GM19328 (cell line): ENCODE measurements around the gene IGFALS.

Experiments
- ATAC-seq: cut with Tn5 transposase; IDR thresholded peaks from one replicate; pipeline ENCODE4 v1.9.1; 2021; ENCODE audit warnings: mild to moderate bottlenecking, moderate library complexity; ENCODE audit not compliant: unreplicated experiment

Gene IGFALS

DNA sequence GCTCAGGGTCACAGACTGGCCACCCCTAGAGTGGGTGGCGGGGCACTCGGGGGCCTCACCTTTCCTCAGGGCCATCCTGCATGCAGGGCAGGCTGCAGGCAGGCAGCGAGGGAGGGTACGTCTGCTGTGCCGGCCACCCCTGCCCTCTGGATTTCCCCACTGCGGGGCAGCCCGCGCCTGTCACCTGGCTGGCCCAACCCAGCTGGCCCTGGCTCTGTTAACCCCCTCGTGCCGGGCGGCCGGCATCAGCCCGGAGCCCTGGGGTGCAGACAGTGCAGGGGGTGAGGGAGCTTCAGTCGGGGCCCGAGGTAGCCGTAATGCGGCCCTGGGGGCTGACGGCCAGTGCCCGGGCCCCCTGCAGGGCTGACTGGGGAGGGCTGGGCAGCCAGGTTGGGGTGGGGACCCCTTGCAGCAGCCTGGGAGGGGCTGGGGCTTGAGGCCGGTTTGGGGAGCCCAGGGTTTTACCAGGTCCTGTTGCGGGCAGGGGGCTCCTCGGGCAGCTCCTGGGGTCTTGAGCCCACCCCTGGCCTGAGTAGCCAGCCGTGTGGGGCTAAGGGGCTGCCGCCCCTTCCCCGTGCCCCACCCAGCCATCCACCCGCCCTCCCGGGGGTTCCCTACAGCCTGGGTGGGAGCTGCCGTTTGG lies at the start of gene IGFALS:
TSS of gene IGFALS (minus strand) at position 128 of the 643 bp plus-strand sequence. CDS start at position 75, 53 bp downstream.
- no peak for ATAC-seq

DNA sequence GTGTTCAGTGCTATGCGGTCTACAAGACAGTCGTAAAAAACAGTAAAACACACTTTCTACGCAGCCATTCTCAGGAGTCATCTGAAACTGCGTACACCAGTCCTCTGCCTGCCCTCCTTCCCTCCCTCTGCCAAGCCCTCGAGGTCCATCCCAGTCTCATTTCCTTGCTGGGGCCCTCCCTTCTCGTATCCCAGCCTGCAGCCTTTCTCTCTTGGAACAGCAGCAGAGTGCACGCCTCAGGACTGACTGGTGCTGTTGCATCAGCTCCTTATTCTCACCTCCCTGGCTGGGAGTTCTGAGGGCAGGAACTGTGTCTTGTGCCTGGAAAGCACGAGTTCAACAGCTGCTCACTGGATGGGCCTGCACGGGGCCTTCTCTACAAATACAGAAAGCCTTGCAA lies 46.0 kb upstream of the IGFALS start:
- no peak for ATAC-seq

GRCh38 chr16:1834096-1834495 lies 40.6 kb upstream of the IGFALS start:
- no peak for ATAC-seq

DNA sequence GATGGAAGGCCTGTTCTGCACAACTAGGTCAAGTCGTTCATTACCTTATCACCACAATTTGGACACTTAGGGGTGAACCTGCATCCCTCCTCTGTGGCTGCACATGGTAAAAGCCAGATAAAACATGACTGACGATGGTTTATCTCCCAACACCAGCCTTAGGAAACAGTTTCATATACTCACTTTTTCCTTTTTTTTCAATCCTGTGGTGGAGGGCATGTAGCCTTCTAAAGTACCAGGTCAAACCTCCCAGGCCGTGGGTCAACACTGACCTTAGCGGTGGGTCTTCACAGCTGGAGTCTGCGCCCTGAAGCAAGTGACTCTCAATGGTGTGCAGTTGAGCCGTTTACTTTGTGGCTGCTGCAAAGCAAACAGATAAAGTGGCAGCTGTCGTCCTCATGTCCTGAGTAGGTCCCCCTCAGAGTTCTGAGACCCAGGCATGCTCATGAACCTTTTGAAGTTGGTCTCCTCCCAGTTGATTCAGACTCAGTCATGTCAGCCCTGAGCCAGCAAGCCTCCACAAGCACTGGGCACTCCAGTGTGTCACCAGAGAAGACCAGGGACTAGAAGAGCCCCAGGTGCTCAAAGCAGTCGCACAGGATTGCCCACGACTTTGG lies 39.4 kb upstream of the IGFALS start:
- no peak for ATAC-seq

- no peak for ATAC-seq
These were observed 37.9 kb upstream of the IGFALS start for GRCh38 chr16:1831186-1832075.

DNA sequence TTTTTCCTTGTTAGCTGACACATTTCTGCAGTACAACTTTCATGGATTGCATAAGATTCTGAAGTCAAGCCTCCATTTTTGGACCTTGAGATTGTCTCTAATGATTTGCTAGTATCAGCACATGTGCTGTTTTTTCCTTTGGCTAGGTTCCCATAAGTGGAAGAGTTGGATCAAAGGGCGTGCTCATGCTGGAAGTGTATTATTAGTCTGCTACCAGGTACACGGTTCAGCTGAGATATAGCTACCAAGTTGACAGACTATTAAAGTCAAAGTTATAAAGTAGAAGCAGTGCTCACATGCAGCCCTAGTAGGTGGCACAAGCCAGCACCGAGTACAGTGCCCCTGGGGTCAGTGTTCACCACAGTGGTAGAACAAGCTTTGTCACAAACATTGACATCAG lies 36.7 kb upstream of the IGFALS start:
- ATAC-seq: no peak

DNA sequence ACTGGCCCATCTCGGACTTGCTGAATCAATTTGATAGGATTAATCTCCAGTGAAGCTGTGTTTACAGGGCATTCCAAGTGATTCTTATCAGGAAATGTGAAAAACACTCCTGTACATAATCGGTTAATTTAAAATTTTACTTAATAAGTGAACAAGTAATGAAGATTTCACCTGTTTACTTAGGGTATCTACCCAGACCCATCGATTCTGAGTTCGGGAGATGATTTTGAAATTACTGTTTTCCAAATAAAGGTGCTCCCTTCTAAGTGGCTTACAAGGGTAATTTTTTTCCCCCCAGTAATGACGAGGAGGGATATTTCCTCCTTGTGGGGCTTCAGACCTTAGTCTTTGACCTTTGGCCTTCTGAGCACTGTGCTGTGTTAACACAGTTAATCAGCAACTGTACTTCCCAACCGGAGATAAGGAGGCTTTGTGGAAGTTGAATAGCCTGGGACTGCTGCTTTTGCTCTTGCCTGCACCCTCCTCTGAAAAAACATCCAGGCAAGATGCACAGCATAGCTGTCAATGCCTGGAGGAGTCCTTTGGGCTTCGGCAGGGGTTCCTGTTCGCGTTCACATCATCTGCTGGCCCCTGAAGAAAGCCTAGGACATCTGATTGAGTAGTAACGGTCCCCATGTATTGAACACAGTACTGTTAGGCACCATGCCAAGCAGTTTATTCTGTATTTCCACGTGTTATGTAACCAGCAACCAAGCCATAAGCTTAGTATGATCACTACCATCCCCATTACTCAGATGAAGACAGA lies 35.3 kb upstream of the IGFALS start:
- no peak for ATAC-seq

- peak; percentile 83 for ATAC-seq
These were observed 33.4 kb upstream of the IGFALS start, which contains the start of the genes FAHD1 and HAGH for GRCh38 chr16:1826691-1827573. Gene FAHD1, plus strand, starts transcription at chr16:1827206. Its CDS starts 33 bp downstream, at chr16:1827239. Gene HAGH, minus strand, starts transcription at chr16:1826825. Its CDS starts 38 bp downstream, at chr16:1826787.

- ATAC-seq: peak; percentile 42
These were observed 32.6 kb upstream of the IGFALS start for GRCh38 chr16:1825864-1826690.

DNA sequence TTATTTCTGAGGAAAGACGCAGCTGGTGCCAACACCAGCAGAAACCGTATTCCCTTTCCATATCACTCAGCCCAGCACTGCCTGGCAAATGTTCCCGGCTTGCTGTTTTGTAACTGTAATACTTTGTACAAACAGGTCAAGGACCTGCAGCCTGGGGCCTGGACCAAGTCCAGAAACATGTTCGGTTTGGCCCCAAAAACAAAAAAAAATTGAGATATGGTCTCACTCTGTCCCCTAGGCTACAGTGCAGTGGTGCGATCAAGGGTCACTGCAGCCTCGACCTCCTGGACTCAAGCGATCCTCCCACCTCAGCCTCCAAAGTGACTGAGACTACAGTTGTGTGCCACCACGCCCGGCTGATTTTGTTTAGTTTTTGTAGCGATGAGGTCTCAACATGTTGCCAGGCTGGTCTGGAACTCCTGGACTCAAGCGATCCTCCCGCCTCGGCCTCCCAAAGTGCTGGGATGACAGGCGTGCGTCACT lies 31.9 kb upstream of the IGFALS start:
- ATAC-seq: no peak

- no peak for ATAC-seq
These were observed 30.3 kb upstream of the IGFALS start for GRCh38 chr16:1823821-1824220.

- ATAC-seq: no peak
These were observed 29.3 kb upstream of the IGFALS start for GRCh38 chr16:1822801-1823200.

DNA sequence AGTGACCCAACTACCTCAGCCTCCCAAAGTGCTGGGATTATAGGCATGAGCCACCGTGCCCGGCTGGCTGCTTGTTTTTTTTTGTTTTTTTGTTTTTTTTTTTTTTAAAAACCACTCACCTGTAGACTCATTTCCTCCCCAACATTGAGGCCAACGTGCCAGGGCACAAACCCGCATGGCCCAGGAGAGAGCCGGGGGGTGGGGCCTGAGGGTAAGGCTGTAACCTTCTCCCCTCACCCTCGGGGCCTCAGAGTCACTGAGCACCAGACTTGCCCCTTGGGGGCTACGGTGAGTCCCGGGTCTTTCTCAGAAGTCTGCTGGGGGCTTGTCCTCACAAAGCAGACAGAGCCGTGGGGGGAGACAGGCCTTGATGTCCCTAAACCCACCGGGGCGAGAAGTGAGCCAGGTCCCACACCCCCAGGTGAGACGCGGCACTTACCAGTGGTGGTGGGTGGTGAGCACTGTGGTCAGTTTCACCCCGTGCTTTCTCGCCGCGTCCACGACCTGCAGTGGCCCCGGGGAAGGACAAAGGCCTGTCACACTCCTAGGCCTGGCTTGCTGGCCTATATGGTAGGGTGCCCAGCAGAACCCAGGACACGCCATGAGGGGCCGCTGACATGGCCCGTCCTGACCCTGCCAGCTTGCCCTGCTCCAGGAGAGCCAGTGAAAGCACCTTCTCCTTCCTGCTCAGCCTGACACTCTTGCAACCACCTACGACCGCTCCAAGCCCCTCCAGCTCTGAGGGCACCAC lies 28.5 kb upstream of the IGFALS start:
- ATAC-seq: no peak

DNA sequence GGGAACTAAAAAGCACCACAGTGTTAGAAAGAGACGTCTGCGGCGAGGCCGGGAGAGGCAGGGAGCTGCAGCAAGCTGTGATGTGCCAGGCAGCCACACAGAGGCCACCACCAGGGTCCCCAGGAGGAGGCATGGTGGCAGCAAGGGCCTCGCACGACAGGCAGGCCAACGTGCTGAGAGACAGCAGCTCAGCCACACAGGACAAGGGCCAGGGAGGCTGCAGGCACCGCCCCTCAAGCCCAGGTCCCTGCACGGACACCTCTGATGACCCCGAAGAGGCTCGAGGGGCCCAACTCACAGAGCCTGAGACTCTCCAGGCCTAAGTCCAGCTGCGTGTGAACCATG lies 27.4 kb upstream of the IGFALS start:
- ATAC-seq: no peak

DNA sequence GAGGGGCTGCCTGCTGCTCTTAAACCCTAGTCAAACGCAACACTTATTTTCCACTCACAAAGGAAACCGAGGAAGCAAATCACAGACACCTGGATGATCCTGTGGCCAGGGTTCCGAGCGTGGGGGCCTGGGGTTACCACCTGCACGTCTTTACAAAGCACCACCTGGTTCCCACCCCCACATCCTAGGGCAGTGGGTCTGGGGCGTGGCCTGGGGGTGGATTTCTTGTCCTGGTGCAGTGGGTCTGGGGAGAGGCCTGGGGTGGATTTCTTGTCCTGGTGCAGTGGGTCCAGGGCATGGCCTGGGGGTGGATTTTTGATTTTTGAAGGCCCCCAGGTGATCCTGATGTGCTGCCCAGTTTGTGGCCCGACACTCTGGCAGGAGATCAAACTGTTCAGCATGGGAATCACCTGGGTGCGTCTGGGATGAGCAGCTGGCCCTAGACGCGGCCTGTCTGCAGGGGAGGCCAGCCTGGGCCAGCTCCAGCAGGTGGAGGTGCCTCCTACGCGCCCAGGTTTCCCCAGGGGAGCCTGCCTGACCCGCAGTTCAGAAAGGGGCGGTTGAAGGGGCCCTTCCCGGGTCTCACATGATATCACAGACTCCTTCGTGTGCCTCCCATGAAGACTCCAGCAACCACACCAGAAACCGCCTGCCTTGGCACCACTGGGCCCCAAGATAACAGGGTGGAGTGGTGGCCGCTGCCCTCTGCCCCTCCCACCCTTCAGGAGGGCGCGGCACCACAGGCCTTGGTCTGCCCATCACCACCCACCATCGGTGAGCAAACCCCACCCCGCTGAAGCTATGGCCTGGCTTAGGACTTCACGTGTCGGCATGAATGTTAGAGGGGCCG lies 26.8 kb upstream of the IGFALS start:
- no peak for ATAC-seq

- no peak for ATAC-seq
These were observed 26.1 kb upstream of the IGFALS start for GRCh38 chr16:1819611-1820010.

- ATAC-seq: no peak
These were observed 25.5 kb upstream of the IGFALS start for GRCh38 chr16:1818873-1819525.
